Measurements from ENCODE around the gene TSPAN9. TPM values are rescaled to one million over a fixed set of nuclear protein-coding genes. Genes with fewer than 3 reads are reported as not detected.

TSPAN9 gene
- total and polyA plus RNA-seq, 2 experiments from 2014 or later: 6.0 to 31.5 TPM

GRCh38 chr12:3261782-3262359 lies 184.7 kb downstream of the TSPAN9 start:
- Histone ChIP-seq H3K9me2 (ENCODE audit: insufficient read depth) (no peaks in the 10 kb centered on the region), H4K20me1 (replicated peaks; ENCODE audit: insufficient read depth) (no peaks in the 10 kb centered on the region; the same call in 1 of the 2 replicates), H3K4me3 (no peak overlapping the region), H3F3A (replicated peaks; ENCODE audit: low read depth) (no peaks in the 10 kb centered on the region), H3K27ac (ENCODE audit: low read depth) (no peak overlapping the region), H3K79me2 (replicated peaks; ENCODE audit: insufficient read depth) (no peaks in the 10 kb centered on the region), H2AFZ (no peak overlapping the region), H3K4me1 (ENCODE audit: insufficient read depth) (no peaks in the 10 kb centered on the region; the same call in 1 of the 2 replicates), H3K27me3 (ENCODE audit: insufficient read depth) (no peaks in the 10 kb centered on the region), H3K4me2 (no peak overlapping the region), H3K36me3 (ENCODE audit: insufficient read depth) (no peaks in the 10 kb centered on the region)
- DNase-seq (ENCODE audit: low spot score) (no peak), ATAC-seq (no peak)
- TF ChIP-seq, protein P1, sequence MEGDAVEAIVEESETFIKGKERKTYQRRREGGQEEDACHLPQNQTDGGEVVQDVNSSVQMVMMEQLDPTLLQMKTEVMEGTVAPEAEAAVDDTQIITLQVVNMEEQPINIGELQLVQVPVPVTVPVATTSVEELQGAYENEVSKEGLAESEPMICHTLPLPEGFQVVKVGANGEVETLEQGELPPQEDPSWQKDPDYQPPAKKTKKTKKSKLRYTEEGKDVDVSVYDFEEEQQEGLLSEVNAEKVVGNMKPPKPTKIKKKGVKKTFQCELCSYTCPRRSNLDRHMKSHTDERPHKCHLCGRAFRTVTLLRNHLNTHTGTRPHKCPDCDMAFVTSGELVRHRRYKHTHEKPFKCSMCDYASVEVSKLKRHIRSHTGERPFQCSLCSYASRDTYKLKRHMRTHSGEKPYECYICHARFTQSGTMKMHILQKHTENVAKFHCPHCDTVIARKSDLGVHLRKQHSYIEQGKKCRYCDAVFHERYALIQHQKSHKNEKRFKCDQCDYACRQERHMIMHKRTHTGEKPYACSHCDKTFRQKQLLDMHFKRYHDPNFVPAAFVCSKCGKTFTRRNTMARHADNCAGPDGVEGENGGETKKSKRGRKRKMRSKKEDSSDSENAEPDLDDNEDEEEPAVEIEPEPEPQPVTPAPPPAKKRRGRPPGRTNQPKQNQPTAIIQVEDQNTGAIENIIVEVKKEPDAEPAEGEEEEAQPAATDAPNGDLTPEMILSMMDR (conservative IDR thresholded peaks at IDR 0.05; ENCODE audit: low read depth in 2 of 2): 0 out of 4 replicates have a peak, but pooled peaks of 1 of the 2 experiments have one; percentile 14
- TF ChIP-seq, protein P2, sequence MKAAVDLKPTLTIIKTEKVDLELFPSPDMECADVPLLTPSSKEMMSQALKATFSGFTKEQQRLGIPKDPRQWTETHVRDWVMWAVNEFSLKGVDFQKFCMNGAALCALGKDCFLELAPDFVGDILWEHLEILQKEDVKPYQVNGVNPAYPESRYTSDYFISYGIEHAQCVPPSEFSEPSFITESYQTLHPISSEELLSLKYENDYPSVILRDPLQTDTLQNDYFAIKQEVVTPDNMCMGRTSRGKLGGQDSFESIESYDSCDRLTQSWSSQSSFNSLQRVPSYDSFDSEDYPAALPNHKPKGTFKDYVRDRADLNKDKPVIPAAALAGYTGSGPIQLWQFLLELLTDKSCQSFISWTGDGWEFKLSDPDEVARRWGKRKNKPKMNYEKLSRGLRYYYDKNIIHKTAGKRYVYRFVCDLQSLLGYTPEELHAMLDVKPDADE (IDR thresholded peaks at IDR 0.05): no peak
- TF ChIP-seq NANOG (IDR thresholded peaks at IDR 0.05; ENCODE audit: borderline replicate concordance) (no peak), CREB1 (CRISPR knock-in tag; IDR thresholded peaks at IDR 0.05; ENCODE audit: low read depth) (no peak), ZNF462 (CRISPR knock-in tag; IDR thresholded peaks at IDR 0.05) (no peak), STAT1 (IDR thresholded peaks at IDR 0.05; ENCODE audit: unreplicated experiment) (no peak)
- no peak overlapping the region for H3K4me3 Mint-ChIP-seq
- no peaks in the 10 kb centered on the region for H3K36me3 Mint-ChIP-seq (ENCODE audit: low read depth)
- H3K27me3 Mint-ChIP-seq (ENCODE audit: insufficient read depth, low read depth, poor library complexity): peaks cover 7% of the 10 kb centered on the region
- peaks cover 19% of the 10 kb centered on the region for H3K4me1 Mint-ChIP-seq
- H3K9me3 Mint-ChIP-seq: no peaks in the 10 kb centered on the region
- peak overlapping the region; percentile 66; the same call in 1 of the 2 replicates for H3K27ac Mint-ChIP-seq
